GM23338 (cell line): ENCODE results near the gene KCNK17. TPM values are rescaled to one million over a fixed set of nuclear protein-coding genes. Genes with fewer than 3 reads are reported as not detected.
A peak's percentile ranks its signal among the peaks of the same experiment; 100 is the strongest.

Experiments used
- ATAC-seq: fragments of 200-7000 bp; cut with Tn5 transposase; 3 replicates; pipeline ENCODE4 v1.9.1; 2020
- DNase-seq: peaks from one replicate; pipeline ENCODE4 v3.0.0-alpha.2; 2015; ENCODE audit warnings: low spot score
- H2AFZ ChIP-seq: fragments of 200-600 bp; sonication (generic); 2 replicates; pipeline ENCODE4 v1.8.0; 2016; ENCODE audit warnings: antibody characterized with exemption, mild to moderate bottlenecking, moderate library complexity
- H3F3A ChIP-seq: fragments of 200-600 bp; sonication (generic); replicated peaks from 2 replicates; pipeline ENCODE4 v1.8.0; 2017; ENCODE audit warnings: antibody characterized with exemption, mixed run types, low read depth
- H3K27ac ChIP-seq: fragments of 200-600 bp; sonication (generic); 2 replicates; pipeline ENCODE4 v1.6.1; 2016; ENCODE audit warnings: low read depth
- H3K27me3 ChIP-seq: fragments of 200-600 bp; sonication (generic); 2 replicates; pipeline ENCODE4 v1.8.0; 2016; ENCODE audit warnings: mild to moderate bottlenecking, mixed run types, moderate library complexity; ENCODE audit not compliant: insufficient read depth
- H3K36me3 ChIP-seq: fragments of 200-600 bp; sonication (generic); 2 replicates; pipeline ENCODE4 v1.8.0; 2016; ENCODE audit warnings: mild to moderate bottlenecking; ENCODE audit not compliant: insufficient read depth
- H3K4me1 ChIP-seq: fragments of 200-600 bp; sonication (generic); 2 replicates; pipeline ENCODE4 v1.8.0; 2016; ENCODE audit warnings: mild to moderate bottlenecking, moderate library complexity; ENCODE audit not compliant: insufficient read depth
- H3K4me2 ChIP-seq: fragments of 200-600 bp; sonication (generic); 2 replicates; pipeline ENCODE4 v1.7.1; 2017; ENCODE audit warnings: mixed run types
- H3K4me3 ChIP-seq: fragments of 200-600 bp; sonication (generic); 2 replicates; pipeline ENCODE4 v1.6.1; 2016; ENCODE audit warnings: mixed run types
- H3K79me2 ChIP-seq: fragments of 200-600 bp; sonication (generic); replicated peaks from 2 replicates; pipeline ENCODE4 v1.8.0; 2017; ENCODE audit warnings: mild to moderate bottlenecking; ENCODE audit not compliant: insufficient read depth
- H3K9me2 ChIP-seq: fragments of 200-600 bp; sonication (generic); 2 replicates; pipeline ENCODE4 v1.8.0; 2017; ENCODE audit not compliant: insufficient read depth
- H4K20me1 ChIP-seq: fragments of 200-600 bp; sonication (generic); replicated peaks from 2 replicates; pipeline ENCODE4 v1.8.0; 2017; ENCODE audit warnings: mild to moderate bottlenecking; ENCODE audit not compliant: insufficient read depth
- H3K27ac Mint-ChIP-seq: 2 replicates; pipeline ENCODE4 v1.8.0; 2020; ENCODE audit warnings: inconsistent platforms, mild to moderate bottlenecking, moderate library complexity, mixed read lengths
- H3K27me3 Mint-ChIP-seq: 3 replicates; pipeline ENCODE4 v1.8.0; 2022; ENCODE audit warnings: low read depth, mild to moderate bottlenecking, moderate library complexity, mixed read lengths, inconsistent platforms; ENCODE audit not compliant: insufficient read depth, poor library complexity
- H3K36me3 Mint-ChIP-seq: 3 replicates; pipeline ENCODE4 v1.8.0; 2021; ENCODE audit warnings: low read depth, mild to moderate bottlenecking, inconsistent platforms, moderate library complexity, mixed read lengths
- H3K4me1 Mint-ChIP-seq: 3 replicates; pipeline ENCODE4 v1.8.0; 2020; ENCODE audit warnings: mild to moderate bottlenecking, inconsistent platforms, mixed read lengths
- H3K4me3 Mint-ChIP-seq: 3 replicates; pipeline ENCODE4 v1.8.0; 2021; ENCODE audit warnings: moderate library complexity, mild to moderate bottlenecking, inconsistent platforms, mixed read lengths
- H3K9me3 Mint-ChIP-seq: 3 replicates; pipeline ENCODE4 v1.8.0; 2020; ENCODE audit warnings: moderate library complexity, mild to moderate bottlenecking, inconsistent platforms, mixed read lengths
- CTCF ChIP-seq, 2 experiments: fragments of 200-600 bp in 1 of 2; sonication (generic) in 1 of 2; conservative IDR thresholded peaks; 2 replicates each; pipeline versions ENCODE4 v1.5.1 to v1.6.1; 2016 to 2017; ENCODE audit warnings: antibody characterized with exemption in 2 of 2, low read depth in 2 of 2, mild to moderate bottlenecking in 2 of 2, moderate library complexity in 1 of 2
- ETS1 ChIP-seq: IDR thresholded peaks from 2 replicates; pipeline ENCODE4 v1.6.1; 2016; ENCODE audit warnings: antibody characterized with exemption
- EZH2 ChIP-seq: fragments of 200-600 bp; sonication (generic); IDR thresholded peaks from one replicate; pipeline ENCODE4 v1.8.0; 2017; ENCODE audit warnings: antibody characterized with exemption, mild to moderate bottlenecking, low read depth; ENCODE audit not compliant: unreplicated experiment
- EZH2phosphoT487 ChIP-seq: fragments of 200-600 bp; sonication (generic); IDR thresholded peaks from one replicate; pipeline ENCODE4 v1.8.1; 2018; ENCODE audit warnings: antibody characterized with exemption; ENCODE audit not compliant: unreplicated experiment
- POLR2AphosphoS5 ChIP-seq: IDR thresholded peaks from 2 replicates; pipeline ENCODE4 v1.6.1; 2016; ENCODE audit warnings: antibody characterized with exemption, low read depth
- STAT1 ChIP-seq: IDR thresholded peaks from one replicate; pipeline ENCODE4 v1.6.1; 2016; ENCODE audit warnings: antibody characterized with exemption; ENCODE audit not compliant: unreplicated experiment
- ZNF462 ChIP-seq: fragments of 250-450 bp; sonication (Bioruptor Pico); IDR thresholded peaks from 2 replicates; pipeline ENCODE4 v1.5.0; 2020; ENCODE audit warnings: mild to moderate bottlenecking, moderate library complexity
- polyA plus RNA-seq: library from polyadenylated mRNA; unstranded; fragments of >200 nt; fragmentation: Nextera tagmentation; extraction: Ambion mirVana; gene quantifications from 2 replicates; pipeline ENCODE4 v1.2.1, GENCODE V29; 2016
- total RNA-seq: library from RNA; depleted of rRNA; stranded (reverse); fragments of >200 nt; shearing (Covaris generic); gene quantifications from 2 replicates; pipeline ENCODE4 v1.2.3, GENCODE V29; 2014

KCNK17 gene
- total and polyA plus RNA-seq, 2 experiments from 2014 or later = 2.2 to 3.1 TPM

- Histone ChIP-seq H3K9me2 (peaks cover 9% of the 10 kb centered on the region; the same call in 1 of the 2 replicates), H2AFZ (peak overlapping the region; percentile 76; the same call in 1 of the 2 replicates), H4K20me1 (no peaks in the 10 kb centered on the region; the same call in 1 of the 2 replicates), H3F3A (no peaks in the 10 kb centered on the region), H3K4me3 (no peak overlapping the region), H3K79me2 (no peaks in the 10 kb centered on the region), H3K4me1 (peaks cover 6% of the 10 kb centered on the region), H3K27me3 (no peaks in the 10 kb centered on the region), H3K4me2 (no peak overlapping the region), H3K27ac (no peak overlapping the region), H3K36me3 (no peaks in the 10 kb centered on the region)
- Mint-ChIP-seq H3K4me1 (peaks cover 31% of the 10 kb centered on the region), H3K36me3 (no peaks in the 10 kb centered on the region), H3K4me3 (no peak overlapping the region), H3K9me3 (no peaks in the 10 kb centered on the region), H3K27me3 (peaks cover 15% of the 10 kb centered on the region), H3K27ac (no peak overlapping the region)
- TF ChIP-seq EZH2phosphoT487 (no peak), ETS1 (no peak), STAT1 (no peak), EZH2 (no peak), POLR2AphosphoS5 (no peak), ZNF462 (no peak), CTCF (conservative IDR thresholded peaks at IDR 0.05; ENCODE audit: low read depth in 2 of 2) (no peak; a peak in 1 of 4 replicates)
- peak; percentile 16 for ATAC-seq
- DNase-seq = peak; percentile 22
These were observed 29.2 kb upstream of the KCNK17 start for GRCh38 chr6:39343396-39343870.
